Omental fat pad (tissue), 4 donors: ENCODE measurements around the gene GALE. TPM values are rescaled to one million over a fixed set of nuclear protein-coding genes. Genes with fewer than 3 reads are reported as not detected.
A peak's percentile ranks its signal among the peaks of the same experiment; 100 is the strongest.
"Not testable (repeated sequence)": the region's sequence is repeated elsewhere in the genome, so short reads cannot be mapped to it uniquely, and the experiment has no call there.

Experiments
- ATAC-seq: fragments of 150-250 bp; one replicate; pipeline ENCODE4 v1.9.1; 2016; ENCODE audit warnings: mild to moderate bottlenecking, moderate library complexity; ENCODE audit not compliant: low FRiP score
- DNase-seq: peaks from one replicate; pipeline ENCODE4 v3.0.0-alpha.2; 2019; ENCODE audit warnings: low spot score
- total RNA-seq, 4 donors: library from RNA; depleted of rRNA; stranded (reverse); fragments of >200 nt; gene quantifications; one replicate each; pipeline ENCODE4 v1.1.0, GENCODE V29; 2016
- TF ChIP-seq, protein P1 (sequence below), 3 donors: fragments of 450-650 bp; IDR thresholded peaks; one replicate each; pipeline ENCODE4 v1.5.1; 2016 to 2017; ENCODE audit warnings: antibody characterized with exemption in 3 of 3, mild to moderate bottlenecking in 3 of 3, moderate library complexity in 2 of 3

GALE gene
- total RNA-seq: 10 to 100 TPM; 15.6 to 19.4 (median 17.9) TPM

DNA sequence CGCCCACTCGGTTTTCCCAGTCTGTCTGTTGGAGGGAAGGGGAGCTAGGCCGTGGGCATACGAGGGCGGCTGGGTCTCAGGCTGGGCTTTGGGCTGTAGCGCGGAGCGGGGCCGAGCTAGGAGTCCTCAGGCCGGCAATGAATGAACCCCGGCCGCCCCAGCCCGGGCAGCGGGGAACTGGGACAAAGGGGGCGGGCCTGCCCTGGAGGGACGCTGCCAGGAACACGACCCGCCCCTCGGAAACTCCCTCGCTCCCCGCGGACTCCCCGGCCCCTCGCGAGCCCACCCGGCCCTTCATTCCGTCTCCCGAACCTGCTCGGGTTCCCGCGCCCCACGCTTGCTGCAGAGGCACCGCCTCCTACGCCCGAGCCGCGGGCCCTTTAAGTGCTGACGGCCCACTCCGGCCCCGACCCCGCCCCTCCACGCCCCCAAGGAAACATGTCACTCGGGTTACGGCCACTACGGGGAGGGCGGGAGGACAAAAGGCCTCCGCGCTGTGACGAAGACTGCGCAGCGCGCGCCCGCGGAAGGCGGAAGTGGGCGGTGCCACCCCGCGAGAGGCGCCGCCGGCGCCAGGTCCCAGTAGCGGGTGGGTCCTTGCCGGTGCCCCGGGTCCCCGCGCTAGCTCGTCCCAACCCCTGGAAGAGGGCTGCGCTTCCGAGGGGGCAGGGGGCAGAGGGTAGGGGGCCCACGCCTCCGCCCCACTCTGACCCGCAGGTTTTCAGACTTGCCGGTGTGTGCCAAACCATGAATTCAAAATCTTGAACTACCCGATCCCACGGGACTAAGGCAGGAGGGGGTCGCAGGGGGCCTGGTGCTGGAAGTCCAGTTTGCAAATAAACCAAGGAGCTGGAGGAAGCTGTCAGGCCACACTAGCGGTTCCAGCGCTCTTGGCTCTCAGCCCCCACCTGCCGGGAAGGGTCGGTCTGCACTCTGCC lies at the start of gene GALE:
Gene GALE, minus strand, starts transcription at position 355 of the 938 bp plus-strand sequence. CDS start 1,747 bp downstream, outside the sequence.
- DNase-seq: peak; percentile 90
- peak; percentile 84 for ATAC-seq
- TF ChIP-seq, protein P1, sequence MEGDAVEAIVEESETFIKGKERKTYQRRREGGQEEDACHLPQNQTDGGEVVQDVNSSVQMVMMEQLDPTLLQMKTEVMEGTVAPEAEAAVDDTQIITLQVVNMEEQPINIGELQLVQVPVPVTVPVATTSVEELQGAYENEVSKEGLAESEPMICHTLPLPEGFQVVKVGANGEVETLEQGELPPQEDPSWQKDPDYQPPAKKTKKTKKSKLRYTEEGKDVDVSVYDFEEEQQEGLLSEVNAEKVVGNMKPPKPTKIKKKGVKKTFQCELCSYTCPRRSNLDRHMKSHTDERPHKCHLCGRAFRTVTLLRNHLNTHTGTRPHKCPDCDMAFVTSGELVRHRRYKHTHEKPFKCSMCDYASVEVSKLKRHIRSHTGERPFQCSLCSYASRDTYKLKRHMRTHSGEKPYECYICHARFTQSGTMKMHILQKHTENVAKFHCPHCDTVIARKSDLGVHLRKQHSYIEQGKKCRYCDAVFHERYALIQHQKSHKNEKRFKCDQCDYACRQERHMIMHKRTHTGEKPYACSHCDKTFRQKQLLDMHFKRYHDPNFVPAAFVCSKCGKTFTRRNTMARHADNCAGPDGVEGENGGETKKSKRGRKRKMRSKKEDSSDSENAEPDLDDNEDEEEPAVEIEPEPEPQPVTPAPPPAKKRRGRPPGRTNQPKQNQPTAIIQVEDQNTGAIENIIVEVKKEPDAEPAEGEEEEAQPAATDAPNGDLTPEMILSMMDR (IDR thresholded peaks at IDR 0.05): no peak

DNA sequence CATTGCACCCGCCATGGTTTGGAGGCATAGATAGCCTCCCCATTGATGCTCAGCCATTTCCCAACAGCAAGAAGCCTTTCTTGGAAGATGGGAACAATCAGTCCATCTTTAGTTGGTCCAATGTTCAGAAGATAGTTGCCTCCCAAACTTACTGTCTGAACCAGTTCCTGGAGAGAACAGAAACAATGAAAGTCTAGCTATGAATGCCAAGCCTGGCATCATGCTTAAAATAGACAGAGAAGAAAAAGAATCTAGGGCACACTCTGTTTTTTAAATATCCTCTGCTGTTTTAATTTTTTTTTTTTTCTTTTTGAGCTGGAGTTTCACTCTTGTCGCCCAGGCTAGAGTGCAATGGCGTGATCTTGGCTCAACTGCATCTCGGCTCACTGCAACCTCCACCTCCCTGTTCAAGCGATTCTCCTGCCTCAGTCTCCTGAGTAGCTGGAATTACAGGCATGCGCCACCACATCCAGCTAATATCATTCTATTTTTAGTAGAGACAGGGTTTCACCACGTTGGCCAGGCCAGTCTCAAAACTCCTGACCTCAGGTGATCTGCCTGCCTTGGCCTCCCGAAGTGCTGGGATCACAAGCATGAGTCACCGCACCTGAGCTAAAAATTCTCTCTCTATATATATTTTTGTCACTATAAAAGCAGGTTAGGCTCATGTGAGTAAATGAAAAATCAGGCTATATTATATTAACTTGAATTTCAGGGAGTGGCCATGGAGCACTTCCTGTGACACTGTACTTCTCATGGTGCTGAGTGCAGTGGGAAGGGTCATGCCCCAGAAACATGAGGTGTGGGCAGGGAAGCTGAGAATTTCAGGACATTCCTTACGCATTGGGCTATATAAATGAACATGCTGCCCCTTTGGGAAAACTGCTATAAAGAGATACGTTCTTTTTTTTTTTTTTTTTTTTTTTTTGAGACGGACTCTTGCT lies 48.4 kb upstream of the GALE start:
- ATAC-seq: no peak
- DNase-seq: no peak
- TF ChIP-seq, protein P1 (IDR thresholded peaks at IDR 0.05): no peak

DNA sequence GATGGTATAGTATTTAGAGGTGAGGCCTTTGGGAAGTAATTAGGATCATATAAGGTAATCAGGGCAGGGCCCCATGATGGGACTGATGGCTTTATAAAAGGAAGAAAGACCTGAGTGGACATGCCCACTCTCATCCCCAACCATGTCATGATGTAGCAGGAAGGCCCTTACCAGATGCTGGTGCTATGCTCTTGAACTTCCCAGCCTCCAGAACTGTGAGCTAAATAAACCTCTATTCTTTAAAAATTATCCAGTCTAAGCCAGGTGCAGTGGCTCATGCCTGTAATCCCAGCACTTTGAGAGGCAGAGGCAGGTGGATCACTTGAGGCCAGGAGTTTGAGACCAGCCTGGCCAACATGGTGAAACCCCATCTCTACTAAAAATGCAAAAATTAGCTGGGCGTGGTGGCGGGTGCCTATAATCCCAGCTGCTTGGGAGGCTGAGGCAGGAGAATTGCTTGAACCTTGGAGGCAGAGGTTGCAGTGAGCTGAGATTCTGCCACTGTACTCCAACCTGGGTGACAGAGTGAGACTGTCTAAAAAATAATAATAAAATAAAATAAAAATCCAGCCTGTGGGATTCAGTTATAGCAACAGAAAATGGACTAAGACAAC lies 47.0 kb upstream of the GALE start:
- not testable (repeated sequence) for DNase-seq, ATAC-seq

DNA sequence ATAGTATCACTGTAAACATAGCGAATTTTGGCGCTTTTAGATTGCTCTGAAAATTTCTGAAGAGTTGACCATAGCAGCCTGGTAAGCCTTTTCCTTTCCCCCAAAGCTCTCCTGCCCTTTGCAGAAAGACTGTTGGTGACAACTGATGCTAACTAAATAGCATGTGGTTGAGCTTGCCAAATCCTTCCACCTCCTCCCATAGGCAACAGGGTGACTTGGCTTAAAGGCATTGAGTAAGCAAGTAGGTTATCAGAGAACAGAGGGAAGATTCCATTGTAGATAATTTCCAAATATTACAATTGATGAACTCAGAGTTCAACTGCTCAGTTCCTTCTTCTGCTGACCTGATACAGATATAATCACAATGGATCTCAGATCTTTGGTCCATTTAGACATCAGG lies 44.6 kb upstream of the GALE start:
- ATAC-seq: no peak
- no peak for DNase-seq
- TF ChIP-seq, protein P1 (IDR thresholded peaks at IDR 0.05): no peak

DNA sequence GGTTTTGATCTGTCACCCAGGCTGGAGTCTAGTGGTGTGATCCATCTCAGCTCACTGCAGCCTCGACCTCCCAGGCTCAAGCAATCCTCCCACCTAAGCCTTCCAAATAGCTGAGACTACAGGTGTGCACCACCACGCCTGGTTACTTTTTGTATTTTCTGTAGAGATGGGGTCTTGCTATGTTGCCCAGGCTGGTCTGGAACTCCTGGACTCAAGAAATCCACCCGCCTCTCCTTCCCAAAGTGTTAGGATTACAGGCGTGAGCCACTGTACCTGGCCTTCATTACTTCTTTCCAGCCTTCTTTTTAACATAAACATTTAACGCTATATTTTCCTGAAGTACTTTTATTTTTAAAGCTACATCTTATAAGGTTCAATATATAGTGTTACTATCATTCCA lies 43.1 kb upstream of the GALE start:
- DNase-seq (no peak), ATAC-seq (no peak)
- TF ChIP-seq, protein P1 (IDR thresholded peaks at IDR 0.05): no peak

DNA sequence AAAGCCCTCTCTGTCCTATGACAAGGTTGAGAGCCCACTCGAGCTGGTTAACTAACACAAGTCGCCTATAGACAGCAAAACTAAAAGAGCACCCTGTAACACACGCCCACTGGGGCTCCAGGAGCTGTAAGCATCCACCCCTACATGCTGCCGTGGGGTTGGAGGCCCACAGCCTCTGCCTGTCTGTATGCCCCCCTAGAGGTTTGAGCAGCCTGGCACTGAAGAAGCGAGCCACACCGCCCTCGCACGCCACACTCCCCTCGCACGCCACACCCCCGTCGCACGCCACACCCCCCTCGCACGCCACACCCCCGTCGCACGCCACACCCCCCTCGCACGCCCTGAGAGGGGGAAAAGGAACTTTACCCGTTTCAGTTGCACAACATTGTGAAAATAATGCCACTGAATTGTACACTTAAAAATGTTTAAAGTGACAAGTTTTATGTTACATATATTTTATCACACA lies 37.9 kb upstream of the GALE start:
- peak; percentile 92 for ATAC-seq
- TF ChIP-seq, protein P1 (IDR thresholded peaks at IDR 0.05): no peak
- no peak for DNase-seq

DNA sequence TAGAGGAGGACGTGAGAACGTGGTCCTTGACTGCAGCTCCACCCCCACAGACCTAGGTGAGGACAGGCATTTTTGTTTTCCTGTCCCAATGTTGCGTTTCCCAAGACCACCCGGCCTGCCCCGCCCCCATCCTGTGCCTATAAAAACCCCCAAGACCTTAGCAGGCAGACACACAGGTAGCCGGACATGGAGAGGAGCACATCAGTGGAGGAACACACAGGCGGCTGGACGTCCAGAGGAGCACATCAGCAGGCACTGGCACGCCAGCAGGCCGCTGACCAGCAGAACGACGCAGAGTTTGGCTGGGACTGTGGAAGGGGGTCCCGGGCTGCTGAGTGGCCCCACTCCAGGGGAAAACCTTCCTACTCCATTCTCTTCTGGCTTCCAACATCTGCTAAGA lies 37.4 kb upstream of the GALE start:
- DNase-seq (no peak), ATAC-seq (no peak)
- TF ChIP-seq, protein P1 (IDR thresholded peaks at IDR 0.05): no peak
